HepG2 (cell line): ENCODE results near the gene MYO1B. TPM values are rescaled to one million over a fixed set of nuclear protein-coding genes. Genes with fewer than 3 reads are reported as not detected.

Experiments used
- ATAC-seq: fragments of 200-7000 bp; cut with Tn5 transposase; 3 replicates; pipeline ENCODE4 v1.9.1; 2020; ENCODE audit warnings: mild to moderate bottlenecking, moderate library complexity
- BruUV-seq: library from RNA; stranded (reverse); fragments of 400-500 nt; replicated peaks from 2 replicates; lab custom pipeline; 2021; lab: Mats Ljungman, UMichigan
- CTCF ChIA-PET: fragments of 300-600 bp; formaldehyde crosslinking; extraction: SDS; loops from one replicate; lab custom pipeline; 2021; ENCODE audit warnings: low total read pairs, inconsistent platforms, low intra/inter-chr PET ratio; lab: Yijun Ruan, JAX
- POLR2A ChIA-PET: fragments of 350-600 bp; sonication (Branson Sonifier 250); formaldehyde crosslinking; loops from one replicate; lab custom pipeline; 2020; ENCODE audit warnings: antibody characterized with exemption, inconsistent platforms; lab: Yijun Ruan, JAX
- DNase-seq: peaks from one replicate; pipeline ENCODE4 v3.0.0-alpha.2; 2015; ENCODE audit warnings: low spot score
- FAIRE-seq: peaks from 3 replicates; lab custom pipeline; 2011; peaks lifted over from hg19 to GRCh38; lab: Jason Lieb, UNC
- H2AFZ ChIP-seq: one replicate; pipeline ENCODE4 v1.6.1; 2011; ENCODE audit warnings: low read length, inconsistent platforms
- H3K27ac ChIP-seq: fragments of 300-600 bp; 3 replicates; pipeline ENCODE4 v1.8.0; 2011; ENCODE audit warnings: mixed run types, mild to moderate bottlenecking, mixed read lengths, low read length, inconsistent platforms; ENCODE audit not compliant: insufficient read depth; ENCODE audit errors: extremely low read length
- H3K27me3 ChIP-seq, 2 experiments: fragments of 200-600 bp in 1 of 2; 2 replicates in 1 of 2; 3 replicates in 1 of 2; pipeline versions ENCODE4 v1.6.0 to v1.8.0; 2011; ENCODE audit warnings: low read length in 2 of 2, mild to moderate bottlenecking in 2 of 2, moderate library complexity in 2 of 2, inconsistent platforms in 1 of 2; ENCODE audit not compliant: insufficient read depth in 2 of 2, control insufficient read depth in 1 of 2
- H3K36me3 ChIP-seq, 2 experiments: fragments of 200-600 bp in 1 of 2; replicated peaks in 1 of 2; 2 replicates in 1 of 2; 3 replicates in 1 of 2; pipeline versions ENCODE4 v1.5.1 to v1.8.0; 2011; ENCODE audit warnings: low read length in 2 of 2, inconsistent platforms in 1 of 2; ENCODE audit not compliant: insufficient read depth in 2 of 2, control insufficient read depth in 1 of 2
- H3K4me1 ChIP-seq: 2 replicates; pipeline ENCODE4 v1.5.1; 2012; ENCODE audit warnings: low read length, inconsistent platforms; ENCODE audit not compliant: insufficient read depth
- H3K4me2 ChIP-seq: 2 replicates; pipeline ENCODE4 v1.6.0; 2011; ENCODE audit warnings: low read depth, low read length, inconsistent platforms
- H3K4me3 ChIP-seq, 3 experiments: fragments of 200-600 bp in 1 of 3; sonication (generic), shearing (Covaris generic) in 1 of 3; replicated peaks in 1 of 3; 2 replicates each; pipeline ENCODE4 v1.5.1; 2011 to 2016; ENCODE audit warnings: low read length in 3 of 3, inconsistent platforms in 2 of 3, low read depth in 2 of 3, mild to moderate bottlenecking in 2 of 3, control low read depth in 1 of 3, mixed read lengths in 1 of 3; ENCODE audit not compliant: insufficient read depth in 1 of 3
- H3K79me2 ChIP-seq: one replicate; pipeline ENCODE4 v1.6.1; 2011; ENCODE audit warnings: low read length, inconsistent platforms; ENCODE audit not compliant: insufficient read depth
- H3K9ac ChIP-seq: 2 replicates; pipeline ENCODE4 v1.6.0; 2011; ENCODE audit warnings: mild to moderate bottlenecking, low read depth, low read length, inconsistent platforms; ENCODE audit not compliant: insufficient read depth
- H3K9me3 ChIP-seq: 2 replicates; pipeline ENCODE4 v1.5.1; 2012; ENCODE audit warnings: mild to moderate bottlenecking, low read length
- H4K20me1 ChIP-seq: 2 replicates; pipeline ENCODE4 v1.6.0; 2011; ENCODE audit warnings: inconsistent platforms, mild to moderate bottlenecking, low read length, moderate library complexity; ENCODE audit not compliant: insufficient read depth
- AGO2 ChIP-seq: fragments of 200-400 bp; formaldehyde crosslinking; optimal IDR thresholded peaks from 2 replicates; pipeline ENCODE3; 2017; ENCODE audit warnings: mild to moderate bottlenecking, low read depth, low read length, moderate library complexity
- GPN1 ChIP-seq: sonication (generic); formaldehyde crosslinking; IDR thresholded peaks from 2 replicates; pipeline ENCODE4 v1.5.1; 2020; ENCODE audit warnings: missing genetic modification reagents, borderline replicate concordance
- XRCC5 ChIP-seq: fragments of 200-400 bp; formaldehyde crosslinking; optimal IDR thresholded peaks from 2 replicates; pipeline ENCODE3; 2017; ENCODE audit warnings: mild to moderate bottlenecking, low read length
- ZBED4 ChIP-seq: sonication (generic); formaldehyde crosslinking; IDR thresholded peaks from 2 replicates; pipeline ENCODE4 v1.4.0; 2020; ENCODE audit warnings: missing genetic modification reagents, borderline replicate concordance
- ZNF484 ChIP-seq: sonication (generic); formaldehyde crosslinking; IDR thresholded peaks from 2 replicates; pipeline ENCODE4 v1.5.1; 2020; ENCODE audit warnings: mild to moderate bottlenecking, low read depth, missing genetic modification reagents, borderline replicate concordance
- ZNF841 ChIP-seq: sonication (generic); formaldehyde crosslinking; IDR thresholded peaks from 2 replicates; pipeline ENCODE4 v1.8.1; 2023; ENCODE audit warnings: missing genetic modification reagents, borderline replicate concordance
- in situ Hi-C: cut with HindIII; loops from 2 replicates; pipeline ENCODE4 v1.10.0; 2017; ENCODE audit warnings: low pct_unique_long_range_greater_than_20kb; ENCODE audit not compliant: extremely low pct_ligation_motif_present
- intact Hi-C: fragments of 100-400 bp; cut with micrococcal nuclease; formaldehyde crosslinking; loops from one replicate; pipeline ENCODE4 v1.10.0; 2022; ENCODE audit not compliant: unreplicated experiment
- polyA plus RNA-seq, 8 experiments: library from polyadenylated mRNA; depleted of rRNA in 3 of 8; stranded (reverse) in 7 of 8; unstranded in 1 of 8; fragments of >200 nt; fragmentation: Illumina TruSeq in 4 of 8; extraction: Trizol in 4 of 8; gene quantifications; 2 replicates each; pipeline versions ENCODE4 v1.2.1 to v1.2.3, GENCODE V29; 2011 to 2016; ENCODE audit warnings: low read depth in 4 of 8, missing spikeins in 1 of 8, mixed read lengths in 1 of 8; ENCODE audit not compliant: insufficient read depth in 1 of 8
- total RNA-seq, 5 experiments: library from RNA; depleted of rRNA; stranded (reverse); fragments of >200 nt; fragmentation: Illumina TruSeq; extraction: Trizol; gene quantifications; 2 replicates each; pipeline ENCODE4 v1.2.3, GENCODE V29; 2016; ENCODE audit warnings: low read depth in 1 of 5
- TF ChIP-seq, protein P1 (sequence below): sonication (generic); formaldehyde crosslinking; IDR thresholded peaks from 2 replicates; pipeline ENCODE4 v1.4.0; 2020; ENCODE audit warnings: missing genetic modification reagents, low read depth, mild to moderate bottlenecking, borderline replicate concordance
- TF ChIP-seq, protein P2 (sequence below): sonication (generic); formaldehyde crosslinking; IDR thresholded peaks from 2 replicates; pipeline ENCODE4 v1.5.0; 2020; ENCODE audit warnings: missing genetic modification reagents
- TF ChIP-seq, protein P3 (sequence below): sonication (generic); formaldehyde crosslinking; IDR thresholded peaks from 2 replicates; pipeline ENCODE4 v1.4.0; 2020; ENCODE audit warnings: mild to moderate bottlenecking, missing genetic modification reagents
- TF ChIP-seq, protein P4 (sequence below): sonication (generic); formaldehyde crosslinking; IDR thresholded peaks from 2 replicates; pipeline ENCODE4 v1.5.0; 2020; ENCODE audit warnings: mild to moderate bottlenecking, missing genetic modification reagents, borderline replicate concordance
- TF ChIP-seq, protein P5 (sequence below): sonication (generic); formaldehyde crosslinking; IDR thresholded peaks from 2 replicates; pipeline ENCODE4 v1.5.0; 2020; ENCODE audit warnings: missing genetic modification reagents, mild to moderate bottlenecking, borderline replicate concordance

MYO1B gene
- total and polyA plus RNA-seq, 2 of the 13 experiments (the other 11 are each of a cell fraction or from before 2014, with no cell fraction given) = 36.9 to 89.8 TPM

GRCh38 chr2:191209340-191209739, 35.9 kb upstream of the MYO1B start (continued):
- TF ChIP-seq, protein P1, sequence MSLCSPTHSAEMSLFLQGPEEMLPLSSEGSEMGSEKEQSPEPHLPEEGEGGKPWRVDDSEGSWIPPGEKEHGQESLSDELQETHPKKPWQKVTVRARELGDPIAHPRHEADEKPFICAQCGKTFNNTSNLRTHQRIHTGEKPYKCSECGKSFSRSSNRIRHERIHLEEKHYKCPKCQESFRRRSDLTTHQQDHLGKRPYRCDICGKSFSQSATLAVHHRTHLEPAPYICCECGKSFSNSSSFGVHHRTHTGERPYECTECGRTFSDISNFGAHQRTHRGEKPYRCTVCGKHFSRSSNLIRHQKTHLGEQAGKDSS = no peak
- TF ChIP-seq ZNF841 (CRISPR knock-in tag) (no peak), GPN1 (CRISPR knock-in tag) (no peak)

DNA sequence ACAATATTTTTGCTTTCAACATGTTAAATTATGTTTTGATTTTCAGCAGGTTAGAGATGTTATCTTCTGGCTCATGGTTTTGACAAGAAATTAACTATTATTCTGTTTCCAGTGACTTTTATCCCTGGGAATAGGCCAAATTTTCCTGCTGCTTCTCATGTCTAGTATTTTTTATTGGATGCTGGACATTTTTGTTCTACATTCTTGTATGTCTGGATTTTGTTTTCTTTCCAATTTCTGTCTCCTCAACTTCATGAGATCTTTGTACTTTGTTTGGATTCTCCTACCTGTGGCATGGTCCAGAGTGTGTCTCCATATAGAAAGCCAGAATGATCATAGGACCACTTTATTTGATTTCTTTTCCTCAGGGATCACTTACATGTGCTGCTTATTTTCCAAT, 33.1 kb upstream of the MYO1B start:
- Histone ChIP-seq H3K9ac (no peak overlapping the region), H3K4me2 (no peak overlapping the region), H3K27me3 (no peaks in the 10 kb centered on the region), H3K4me1 (no peaks in the 10 kb centered on the region), H4K20me1 (no peaks in the 10 kb centered on the region), H3K9me3 (peaks cover 6% of the 10 kb centered on the region; the same call in 1 of the 2 replicates), H3K27ac (no peak overlapping the region), H3K36me3 (no peaks in the 10 kb centered on the region), H3K79me2 (no peaks in the 10 kb centered on the region), H2AFZ (no peak overlapping the region), H3K4me3 (no peak overlapping the region)
- no TSS peak for BruUV-seq
- ChIA-PET CTCF (no interaction called here), POLR2A (no interaction called here)
- intact Hi-C loops (no loop called here), in situ Hi-C loops (no loop called here)
- DNase-seq = no peak
- FAIRE-seq = no peak
- ATAC-seq = no peak
- no peak for TF ChIP-seq XRCC5
- TF ChIP-seq, protein P2, sequence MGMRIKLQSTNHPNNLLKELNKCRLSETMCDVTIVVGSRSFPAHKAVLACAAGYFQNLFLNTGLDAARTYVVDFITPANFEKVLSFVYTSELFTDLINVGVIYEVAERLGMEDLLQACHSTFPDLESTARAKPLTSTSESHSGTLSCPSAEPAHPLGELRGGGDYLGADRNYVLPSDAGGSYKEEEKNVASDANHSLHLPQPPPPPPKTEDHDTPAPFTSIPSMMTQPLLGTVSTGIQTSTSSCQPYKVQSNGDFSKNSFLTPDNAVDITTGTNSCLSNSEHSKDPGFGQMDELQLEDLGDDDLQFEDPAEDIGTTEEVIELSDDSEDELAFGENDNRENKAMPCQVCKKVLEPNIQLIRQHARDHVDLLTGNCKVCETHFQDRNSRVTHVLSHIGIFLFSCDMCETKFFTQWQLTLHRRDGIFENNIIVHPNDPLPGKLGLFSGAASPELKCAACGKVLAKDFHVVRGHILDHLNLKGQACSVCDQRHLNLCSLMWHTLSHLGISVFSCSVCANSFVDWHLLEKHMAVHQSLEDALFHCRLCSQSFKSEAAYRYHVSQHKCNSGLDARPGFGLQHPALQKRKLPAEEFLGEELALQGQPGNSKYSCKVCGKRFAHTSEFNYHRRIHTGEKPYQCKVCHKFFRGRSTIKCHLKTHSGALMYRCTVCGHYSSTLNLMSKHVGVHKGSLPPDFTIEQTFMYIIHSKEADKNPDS (CRISPR knock-in tag) = no peak
- TF ChIP-seq, protein P3, sequence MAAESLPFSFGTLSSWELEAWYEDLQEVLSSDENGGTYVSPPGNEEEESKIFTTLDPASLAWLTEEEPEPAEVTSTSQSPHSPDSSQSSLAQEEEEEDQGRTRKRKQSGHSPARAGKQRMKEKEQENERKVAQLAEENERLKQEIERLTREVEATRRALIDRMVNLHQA (CRISPR knock-in tag) = no peak
- TF ChIP-seq, protein P4, sequence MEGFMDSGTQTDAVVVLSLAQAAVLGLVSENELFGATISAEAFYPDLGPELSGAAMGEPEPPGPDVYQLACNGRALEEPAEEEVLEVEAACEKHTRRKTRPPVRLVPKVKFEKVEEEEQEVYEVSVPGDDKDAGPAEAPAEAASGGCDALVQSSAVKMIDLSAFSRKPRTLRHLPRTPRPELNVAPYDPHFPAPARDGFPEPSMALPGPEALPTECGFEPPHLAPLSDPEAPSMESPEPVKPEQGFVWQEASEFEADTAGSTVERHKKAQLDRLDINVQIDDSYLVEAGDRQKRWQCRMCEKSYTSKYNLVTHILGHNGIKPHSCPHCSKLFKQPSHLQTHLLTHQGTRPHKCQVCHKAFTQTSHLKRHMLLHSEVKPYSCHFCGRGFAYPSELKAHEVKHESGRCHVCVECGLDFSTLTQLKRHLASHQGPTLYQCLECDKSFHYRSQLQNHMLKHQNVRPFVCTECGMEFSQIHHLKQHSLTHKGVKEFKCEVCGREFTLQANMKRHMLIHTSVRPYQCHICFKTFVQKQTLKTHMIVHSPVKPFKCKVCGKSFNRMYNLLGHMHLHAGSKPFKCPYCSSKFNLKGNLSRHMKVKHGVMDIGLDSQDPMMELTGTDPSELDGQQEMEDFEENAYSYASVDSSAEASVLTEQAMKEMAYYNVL (CRISPR knock-in tag) = no peak
- TF ChIP-seq, protein P5, sequence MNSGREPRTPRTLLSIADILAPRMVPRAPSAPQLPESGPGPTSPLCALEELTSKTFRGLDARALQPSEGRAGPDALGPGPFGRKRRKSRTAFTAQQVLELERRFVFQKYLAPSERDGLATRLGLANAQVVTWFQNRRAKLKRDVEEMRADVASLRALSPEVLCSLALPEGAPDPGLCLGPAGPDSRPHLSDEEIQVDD = no peak
- no peak for TF ChIP-seq ZNF484 (CRISPR knock-in tag)
- TF ChIP-seq ZBED4 (CRISPR knock-in tag) = no peak
- no peak for TF ChIP-seq AGO2
